SK-N-SH (cell line): Measurements from ENCODE around the gene LENG8. TPM values are rescaled to one million over a fixed set of nuclear protein-coding genes. Genes with fewer than 3 reads are reported as not detected.

ENCODE experiments used
- CTCF ChIA-PET: fragments of 300-600, 350-600 bp; formaldehyde crosslinking; extraction: SDS; loops from one replicate; lab custom pipeline; 2021; lab: Yijun Ruan, JAX
- POLR2A ChIA-PET: fragments of 350-600 bp; sonication (Branson Sonifier 250); formaldehyde crosslinking; extraction: SDS; loops from one replicate; lab custom pipeline; 2020; ENCODE audit warnings: antibody characterized with exemption, inconsistent platforms; lab: Yijun Ruan, JAX
- DNase-seq: peaks from one replicate; pipeline ENCODE4 v3.0.0; 2012
- H2AFZ ChIP-seq: fragments of 200-600 bp; sonication (generic); 2 replicates; pipeline ENCODE4 v1.8.1; 2016; ENCODE audit warnings: antibody characterized with exemption, mild to moderate bottlenecking, low read depth
- H3F3A ChIP-seq: fragments of 200-600 bp; sonication (generic); replicated peaks from 2 replicates; pipeline ENCODE3; 2016; ENCODE audit warnings: antibody characterized with exemption, mild to moderate bottlenecking; ENCODE audit not compliant: insufficient read depth
- H3K27ac ChIP-seq, 2 experiments: fragments of 200-500 bp in 1 of 2; fragments of 200-600 bp in 1 of 2; sonication (Bioruptor generic) in 1 of 2; sonication (generic), shearing (Covaris generic) in 1 of 2; 2 replicates each; pipeline versions ENCODE4 v1.5.1 to v1.6.1; 2014 to 2016; ENCODE audit warnings: low read depth in 2 of 2, inconsistent platforms in 1 of 2, low read length in 1 of 2, mild to moderate bottlenecking in 1 of 2, mixed read lengths in 1 of 2
- H3K27me3 ChIP-seq: fragments of 200-600 bp; sonication (generic), shearing (Covaris generic); 2 replicates; pipeline ENCODE4 v1.6.1; 2016; ENCODE audit warnings: mixed run types; ENCODE audit not compliant: insufficient read depth
- H3K36me3 ChIP-seq, 2 experiments: fragments of 200-500 bp in 1 of 2; fragments of 200-600 bp in 1 of 2; sonication (Bioruptor generic) in 1 of 2; sonication (generic) in 1 of 2; replicated peaks in 1 of 2; 2 replicates each; pipeline versions ENCODE3 to v1.5.1; 2014 to 2016; ENCODE audit warnings: low read length in 1 of 2, mild to moderate bottlenecking in 1 of 2; ENCODE audit not compliant: insufficient read depth in 2 of 2, control insufficient read depth in 1 of 2
- H3K4me1 ChIP-seq, 2 experiments: fragments of 200-500 bp in 1 of 2; fragments of 200-600 bp in 1 of 2; sonication (Bioruptor generic) in 1 of 2; sonication (generic), shearing (Covaris generic) in 1 of 2; 2 replicates each; pipeline versions ENCODE4 v1.5.1 to v1.6.1; 2014 to 2016; ENCODE audit warnings: low read depth in 1 of 2, low read length in 1 of 2, mixed run types in 1 of 2; ENCODE audit not compliant: insufficient read depth in 2 of 2, control insufficient read depth in 1 of 2
- H3K4me2 ChIP-seq: fragments of 200-600 bp; sonication (generic), shearing (Covaris generic); 2 replicates; pipeline ENCODE4 v1.6.1; 2017; ENCODE audit warnings: mixed run types
- H3K4me3 ChIP-seq, 2 experiments: fragments of 200-500 bp in 1 of 2; fragments of 200-600 bp in 1 of 2; sonication (Bioruptor generic) in 1 of 2; sonication (generic), shearing (Covaris generic) in 1 of 2; 2 replicates each; pipeline versions ENCODE4 v1.5.1 to v1.8.1; 2014 to 2016; ENCODE audit warnings: low read depth in 2 of 2, inconsistent platforms in 1 of 2, low read length in 1 of 2, mild to moderate bottlenecking in 1 of 2, mixed read lengths in 1 of 2, moderate library complexity in 1 of 2
- H3K79me2 ChIP-seq: fragments of 200-600 bp; sonication (generic); 2 replicates; pipeline ENCODE4 v1.8.1; 2017; ENCODE audit warnings: mild to moderate bottlenecking; ENCODE audit not compliant: insufficient read depth
- H3K9ac ChIP-seq: fragments of 200-600 bp; sonication (generic); 2 replicates; pipeline ENCODE4 v1.6.1; 2017; ENCODE audit warnings: mixed run types
- H3K9me2 ChIP-seq: fragments of 200-600 bp; sonication (generic); 2 replicates; pipeline ENCODE4 v1.6.1; 2017; ENCODE audit warnings: mixed run types
- H3K9me3 ChIP-seq: fragments of 200-600 bp; sonication (generic); 2 replicates; pipeline ENCODE4 v1.6.1; 2017; ENCODE audit warnings: mixed run types, mild to moderate bottlenecking, moderate library complexity
- H4K20me1 ChIP-seq: fragments of 200-600 bp; sonication (generic); 2 replicates; pipeline ENCODE4 v1.6.1; 2017; ENCODE audit warnings: mild to moderate bottlenecking, mixed run types; ENCODE audit not compliant: insufficient read depth
- CTCF ChIP-seq: fragments of 200-600 bp; sonication (generic); IDR thresholded peaks from 2 replicates; pipeline ENCODE4 v1.6.1; 2017; ENCODE audit warnings: antibody characterized with exemption, mild to moderate bottlenecking, moderate library complexity
- ELF1 ChIP-seq: IDR thresholded peaks from 2 replicates; pipeline ENCODE4 v1.4.0; 2012
- MAX ChIP-seq: IDR thresholded peaks from 2 replicates; pipeline ENCODE4 v1.4.0; 2012; ENCODE audit warnings: low read depth
- RAD21 ChIP-seq: IDR thresholded peaks from 2 replicates; pipeline ENCODE4 v1.6.1; 2012; ENCODE audit warnings: mild to moderate bottlenecking, low read length
- RCOR1 ChIP-seq: fragments of 150-350 bp; IDR thresholded peaks from 2 replicates; pipeline ENCODE4 v1.6.1; 2017; ENCODE audit warnings: antibody characterized with exemption, low read length
- REST ChIP-seq: IDR thresholded peaks from 2 replicates; pipeline ENCODE4 v1.6.1; 2012; ENCODE audit warnings: mild to moderate bottlenecking, low read depth, low read length, moderate library complexity
- SIN3A ChIP-seq: IDR thresholded peaks from 2 replicates; pipeline ENCODE4 v1.6.1; 2012; ENCODE audit warnings: low read depth, mild to moderate bottlenecking, low read length, moderate library complexity, borderline replicate concordance
- SMC3 ChIP-seq: IDR thresholded peaks from 2 replicates; pipeline ENCODE4 v1.6.1; 2012; ENCODE audit warnings: low read depth, low read length, improper control_type of control experiment
- TCF12 ChIP-seq: IDR thresholded peaks from 2 replicates; pipeline ENCODE4 v1.4.0; 2012
- ZBTB33 ChIP-seq: IDR thresholded peaks from 2 replicates; pipeline ENCODE4 v1.4.0; 2012; ENCODE audit warnings: low read depth, borderline replicate concordance
- WGBS: methylation state at CpG from one replicate; pipeline ENCODE4 v1.1.6; 2017; ENCODE audit warnings: low lambda C conversion rate; 5-methylcytosine and 5-hydroxymethylcytosine counted together
- polyA plus RNA-seq, 3 experiments: library from polyadenylated mRNA; depleted of rRNA; stranded (reverse); fragments of >200 nt; gene quantifications; 2 replicates each; pipeline ENCODE4 v1.2.3, GENCODE V29; 2012

LENG8 gene
- polyA plus RNA-seq, 1 of the 3 experiments (the other 2 are of a cell fraction): 84.0 TPM

GRCh38 chr19:54473071-54473891 lies 24.3 kb downstream of the LENG8 start, which contains the start of gene CDC42EP5:
Gene CDC42EP5 (minus strand): TSS chr19:54473296. CDS start chr19:54465547, 7,749 bp downstream.
- Histone ChIP-seq H3K9me2 (no peaks in the 10 kb centered on the region), H3K27ac (peak within 1 kb of the TSS; percentile 41 to 52; a peak in 2 of 4 replicates), H3F3A (peaks cover 17% of the 10 kb centered on the region), H2AFZ (peak within 1 kb of the TSS; percentile 93), H3K9ac (peak within 1 kb of the TSS; percentile 57; the same call in 1 of the 2 replicates), H3K4me2 (peak within 1 kb of the TSS; percentile 87), H3K27me3 (peaks cover 33% of the 10 kb centered on the region), H4K20me1 (no peaks in the 10 kb centered on the region), H3K36me3 (no peaks in the 10 kb centered on the region), H3K9me3 (no peaks in the 10 kb centered on the region), H3K4me1 (no peaks in the 10 kb centered on the region; a peak in 1 of 4 replicates), H3K4me3 (peak within 1 kb of the TSS; percentile 48 to 62; a peak in 3 of 4 replicates), H3K79me2 (no peaks in the 10 kb centered on the region)
- CTCF ChIA-PET: interaction anchor here (0.7 kb wide), 1 partner anchor 8 kb away, joined by 3 read pairs; no protein-coding TSS in a partner anchor
- no peak for TF ChIP-seq RCOR1
- TF ChIP-seq SMC3: no peak
- TF ChIP-seq ELF1: peak; percentile 55; the same call in 1 of the 2 replicates
- 0 out of 2 replicates have a peak, but pooled peaks have one; percentile 26 for TF ChIP-seq MAX
- TF ChIP-seq ZBTB33: no peak
- no peak for TF ChIP-seq RAD21
- TF ChIP-seq CTCF: 0 out of 2 replicates have a peak, but pooled peaks have one; percentile 7
- peak; percentile 92 for TF ChIP-seq TCF12
- TF ChIP-seq REST: 0 out of 2 replicates have a peak, but pooled peaks have one; percentile 30
- 0 out of 2 replicates have a peak, but pooled peaks have one; percentile 69 for TF ChIP-seq SIN3A
- peak; percentile 60 for DNase-seq
- 7% methylated on average over 11 of the region's 14 CpGs for WGBS
- POLR2A ChIA-PET: no interaction called here
